ENCODE measurements around the gene ADRM1.
A peak's percentile ranks its signal among the peaks of the same experiment; 100 is the strongest.

Gene ADRM1

GRCh38 chr20:62266851-62267250 lies 35.9 kb upstream of the ADRM1 start:
- Histone ChIP-seq H3K9ac (ENCODE audit: low read length) (no peak overlapping the region), H3K4me1 (ENCODE audit: control insufficient read depth, insufficient read depth, low read length) (no peaks in the 10 kb centered on the region), H3K27ac (ENCODE audit: low read depth, low read length) (no peak overlapping the region), H3K36me3 (ENCODE audit: control insufficient read depth, insufficient read depth, low read length) (peaks cover 50% of the 10 kb centered on the region), H3K9me3 (ENCODE audit: control insufficient read depth, insufficient read depth, low read depth, low read length) (peaks cover 7% of the 10 kb centered on the region; the same call in 1 of the 2 replicates), H3K27me3 (ENCODE audit: control insufficient read depth, insufficient read depth, low read length) (no peaks in the 10 kb centered on the region), H3K4me3 (ENCODE audit: low read depth, low read length) (no peak overlapping the region)

- Histone ChIP-seq H3K4me1 (ENCODE audit: control insufficient read depth, insufficient read depth, low read length) (no peaks in the 10 kb centered on the region), H3K9ac (ENCODE audit: low read length) (no peak overlapping the region), H3K27me3 (ENCODE audit: control insufficient read depth, insufficient read depth, low read length) (no peaks in the 10 kb centered on the region), H3K36me3 (ENCODE audit: control insufficient read depth, insufficient read depth, low read length) (peaks cover 50% of the 10 kb centered on the region), H3K9me3 (ENCODE audit: control insufficient read depth, insufficient read depth, low read depth, low read length) (peaks cover 7% of the 10 kb centered on the region; the same call in 1 of the 2 replicates), H3K4me3 (ENCODE audit: low read depth, low read length) (no peak overlapping the region), H3K27ac (ENCODE audit: low read depth, low read length) (no peak overlapping the region)
These were observed 35.3 kb upstream of the ADRM1 start for GRCh38 chr20:62267543-62267942.

- no peak overlapping the region for H3K4me3 ChIP-seq (ENCODE audit: low read depth, low read length)
- peaks cover 50% of the 10 kb centered on the region for H3K36me3 ChIP-seq (ENCODE audit: control insufficient read depth, insufficient read depth, low read length)
- H3K27me3 ChIP-seq (ENCODE audit: control insufficient read depth, insufficient read depth, low read length), result no peaks in the 10 kb centered on the region
- peaks cover 7% of the 10 kb centered on the region; the same call in 1 of the 2 replicates for H3K9me3 ChIP-seq (ENCODE audit: control insufficient read depth, insufficient read depth, low read depth, low read length)
- no peaks in the 10 kb centered on the region for H3K4me1 ChIP-seq (ENCODE audit: control insufficient read depth, insufficient read depth, low read length)
- no peak overlapping the region for H3K9ac ChIP-seq (ENCODE audit: low read length)
- no peak overlapping the region for H3K27ac ChIP-seq (ENCODE audit: low read depth, low read length)
These were observed 34.4 kb upstream of the ADRM1 start for GRCh38 chr20:62268228-62268900.

DNA sequence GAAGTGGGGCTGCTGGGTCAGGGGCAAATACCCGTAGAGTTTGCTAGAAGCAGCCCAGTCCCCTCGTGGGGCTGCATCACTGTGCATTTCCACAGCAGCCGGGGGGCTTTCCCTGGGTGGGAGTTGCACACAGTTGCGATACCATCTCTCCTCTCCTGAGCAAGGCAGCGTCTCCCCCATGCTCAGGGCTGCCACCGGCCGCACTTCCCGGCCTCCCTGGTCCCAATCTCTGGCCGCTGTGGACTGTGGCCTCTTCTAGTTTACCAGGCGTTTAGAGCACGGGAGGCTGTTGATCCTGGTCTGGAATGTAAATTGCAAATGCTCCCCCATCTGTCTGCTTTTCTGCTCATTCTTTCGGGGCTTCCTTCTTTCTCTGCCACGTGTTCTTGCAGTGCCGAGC lies 33.4 kb upstream of the ADRM1 start:
- H3K9ac ChIP-seq (ENCODE audit: low read length), result no peak overlapping the region
- 0 out of 2 replicates have a peak overlapping the region, but pooled peaks have one; percentile 3 for H3K27ac ChIP-seq (ENCODE audit: low read depth, low read length)
- no peaks in the 10 kb centered on the region for H3K4me1 ChIP-seq (ENCODE audit: control insufficient read depth, insufficient read depth, low read length)
- peaks cover 53% of the 10 kb centered on the region for H3K36me3 ChIP-seq (ENCODE audit: control insufficient read depth, insufficient read depth, low read length)
- H3K9me3 ChIP-seq (ENCODE audit: control insufficient read depth, insufficient read depth, low read depth, low read length), result peaks cover 7% of the 10 kb centered on the region; the same call in 1 of the 2 replicates
- no peak overlapping the region for H3K4me3 ChIP-seq (ENCODE audit: low read depth, low read length)
- H3K27me3 ChIP-seq (ENCODE audit: control insufficient read depth, insufficient read depth, low read length), result no peaks in the 10 kb centered on the region

DNA sequence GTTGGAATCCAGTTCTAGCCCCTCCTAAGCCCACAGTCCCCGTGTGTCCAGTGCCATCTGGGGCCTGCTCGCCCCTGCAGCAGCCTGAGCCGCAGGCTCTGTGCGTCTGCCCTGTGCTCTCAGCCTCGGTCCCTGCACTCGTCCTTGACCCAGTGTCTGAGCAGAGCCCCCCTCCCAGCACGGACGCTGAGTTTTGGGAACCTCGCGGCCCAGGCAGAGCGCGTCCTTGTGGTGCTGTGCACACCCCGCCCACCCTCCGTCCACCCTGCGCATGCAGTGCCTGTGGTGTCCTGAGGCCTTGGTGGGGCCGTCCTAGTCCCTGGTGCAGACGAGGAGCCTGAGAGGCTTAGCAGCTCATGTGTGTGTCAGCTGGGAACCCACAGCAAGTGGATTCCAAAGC lies 32.9 kb upstream of the ADRM1 start:
- Histone ChIP-seq H3K9ac (ENCODE audit: low read length) (no peak overlapping the region), H3K27ac (ENCODE audit: low read depth, low read length) (0 out of 2 replicates have a peak overlapping the region, but pooled peaks have one; percentile 3), H3K4me1 (ENCODE audit: control insufficient read depth, insufficient read depth, low read length) (no peaks in the 10 kb centered on the region), H3K4me3 (ENCODE audit: low read depth, low read length) (no peak overlapping the region), H3K36me3 (ENCODE audit: control insufficient read depth, insufficient read depth, low read length) (peaks cover 48% of the 10 kb centered on the region), H3K9me3 (ENCODE audit: control insufficient read depth, insufficient read depth, low read depth, low read length) (peaks cover 7% of the 10 kb centered on the region; the same call in 1 of the 2 replicates), H3K27me3 (ENCODE audit: control insufficient read depth, insufficient read depth, low read length) (no peaks in the 10 kb centered on the region)

DNA sequence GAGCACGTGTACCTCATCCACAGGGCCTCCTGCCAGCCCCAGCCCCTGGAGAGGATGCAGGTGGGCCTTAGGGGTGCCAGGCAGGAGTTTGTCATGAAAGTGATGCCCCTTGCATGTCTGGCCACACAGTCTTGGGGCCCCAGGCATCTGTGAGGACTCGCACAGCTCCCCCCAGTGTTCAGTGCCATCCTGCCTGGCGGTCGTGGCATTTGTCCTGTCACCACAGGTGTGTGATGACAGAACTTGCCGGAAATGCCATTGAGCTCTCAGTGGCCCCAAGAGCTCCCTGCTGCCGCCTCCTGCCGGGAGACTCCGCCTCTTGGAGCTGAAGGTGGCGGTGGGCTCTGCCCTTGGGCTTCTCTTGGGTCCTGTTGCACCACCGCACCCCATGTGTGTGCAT lies 30.6 kb upstream of the ADRM1 start:
- Histone ChIP-seq H3K9ac (ENCODE audit: low read length) (no peak overlapping the region), H3K27me3 (ENCODE audit: control insufficient read depth, insufficient read depth, low read length) (no peaks in the 10 kb centered on the region)

GRCh38 chr20:62273416-62273815 lies 29.4 kb upstream of the ADRM1 start:
- Histone ChIP-seq H3K36me3 (ENCODE audit: control insufficient read depth, insufficient read depth, low read length) (peaks cover 43% of the 10 kb centered on the region), H3K4me3 (ENCODE audit: low read depth, low read length) (no peak overlapping the region), H3K27me3 (ENCODE audit: control insufficient read depth, insufficient read depth, low read length) (no peaks in the 10 kb centered on the region), H3K4me1 (ENCODE audit: control insufficient read depth, insufficient read depth, low read length) (no peaks in the 10 kb centered on the region), H3K9ac (ENCODE audit: low read length) (no peak overlapping the region), H3K27ac (ENCODE audit: low read depth, low read length) (no peak overlapping the region), H3K9me3 (ENCODE audit: control insufficient read depth, insufficient read depth, low read depth, low read length) (no peaks in the 10 kb centered on the region)

More for the DNA sequence above, 30.6 kb upstream of the ADRM1 start:
- H3K4me3 ChIP-seq (ENCODE audit: low read depth, low read length), result no peak overlapping the region
- H3K27ac ChIP-seq (ENCODE audit: low read depth, low read length), result no peak overlapping the region
- H3K4me1 ChIP-seq (ENCODE audit: control insufficient read depth, insufficient read depth, low read length), result no peaks in the 10 kb centered on the region
- H3K9me3 ChIP-seq (ENCODE audit: control insufficient read depth, insufficient read depth, low read depth, low read length), result no peaks in the 10 kb centered on the region
- H3K36me3 ChIP-seq (ENCODE audit: control insufficient read depth, insufficient read depth, low read length), result peaks cover 38% of the 10 kb centered on the region

GRCh38 chr20:62274332-62274950 lies 28.4 kb upstream of the ADRM1 start:
- Histone ChIP-seq H3K9ac (ENCODE audit: low read length) (no peak overlapping the region), H3K36me3 (ENCODE audit: control insufficient read depth, insufficient read depth, low read length) (peaks cover 53% of the 10 kb centered on the region), H3K9me3 (ENCODE audit: control insufficient read depth, insufficient read depth, low read depth, low read length) (no peaks in the 10 kb centered on the region), H3K4me3 (ENCODE audit: low read depth, low read length) (no peak overlapping the region), H3K27me3 (ENCODE audit: control insufficient read depth, insufficient read depth, low read length) (no peaks in the 10 kb centered on the region), H3K4me1 (ENCODE audit: control insufficient read depth, insufficient read depth, low read length) (no peaks in the 10 kb centered on the region), H3K27ac (ENCODE audit: low read depth, low read length) (no peak overlapping the region)

DNA sequence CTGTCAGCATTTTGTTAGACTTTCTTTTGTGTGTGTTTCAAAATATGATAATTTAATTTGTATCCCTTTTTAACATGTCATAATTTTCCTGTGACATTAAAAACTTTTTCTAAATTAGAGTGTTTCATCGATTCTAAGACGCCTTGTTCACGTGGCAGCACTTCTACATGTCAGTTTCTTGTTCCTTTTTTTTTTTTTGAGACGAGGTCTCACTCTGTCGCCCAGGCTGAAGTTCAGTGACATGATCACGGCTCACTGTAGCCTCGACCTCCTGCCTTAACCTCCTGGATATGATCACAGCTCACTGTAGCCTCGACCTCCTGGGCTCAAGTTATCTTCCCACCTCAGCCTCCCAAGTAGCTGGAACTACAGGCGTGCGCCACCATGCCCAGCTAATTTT lies 27.6 kb upstream of the ADRM1 start:
- Histone ChIP-seq H3K9ac (ENCODE audit: low read length) (no peak overlapping the region), H3K27ac (ENCODE audit: low read depth, low read length) (no peak overlapping the region), H3K4me3 (ENCODE audit: low read depth, low read length) (no peak overlapping the region), H3K4me1 (ENCODE audit: control insufficient read depth, insufficient read depth, low read length) (no peaks in the 10 kb centered on the region), H3K27me3 (ENCODE audit: control insufficient read depth, insufficient read depth, low read length) (no peaks in the 10 kb centered on the region), H3K36me3 (ENCODE audit: control insufficient read depth, insufficient read depth, low read length) (peaks cover 61% of the 10 kb centered on the region), H3K9me3 (ENCODE audit: control insufficient read depth, insufficient read depth, low read depth, low read length) (no peaks in the 10 kb centered on the region)

DNA sequence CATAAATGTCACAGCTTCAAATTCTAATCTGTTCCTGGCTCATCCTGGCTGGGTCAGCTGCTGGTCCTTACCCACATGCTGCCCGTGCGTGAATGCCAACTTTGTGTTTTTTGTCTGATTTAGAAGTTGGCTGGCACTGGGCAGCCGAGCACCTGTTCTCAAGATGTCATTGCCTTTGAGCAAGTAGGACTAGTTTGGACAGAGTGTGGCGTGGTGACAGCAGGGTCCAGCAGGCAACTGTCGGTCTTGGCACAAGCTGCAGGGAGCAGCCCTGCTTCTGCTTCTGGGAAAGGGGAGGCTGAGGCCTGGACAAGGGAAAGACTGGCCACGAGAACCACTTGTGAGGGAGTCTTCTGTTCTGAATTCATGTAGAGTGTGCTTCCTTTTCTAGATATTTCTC lies 26.4 kb upstream of the ADRM1 start:
- H3K27me3 ChIP-seq (ENCODE audit: control insufficient read depth, insufficient read depth, low read length), result no peaks in the 10 kb centered on the region
- H3K27ac ChIP-seq (ENCODE audit: low read depth, low read length), result no peak overlapping the region
- no peaks in the 10 kb centered on the region for H3K9me3 ChIP-seq (ENCODE audit: control insufficient read depth, insufficient read depth, low read depth, low read length)
- H3K9ac ChIP-seq (ENCODE audit: low read length), result no peak overlapping the region
- H3K36me3 ChIP-seq (ENCODE audit: control insufficient read depth, insufficient read depth, low read length), result peaks cover 73% of the 10 kb centered on the region
- no peaks in the 10 kb centered on the region for H3K4me1 ChIP-seq (ENCODE audit: control insufficient read depth, insufficient read depth, low read length)
- H3K4me3 ChIP-seq (ENCODE audit: low read depth, low read length), result no peak overlapping the region

GRCh38 chr20:62277253-62277652 lies 25.5 kb upstream of the ADRM1 start:
- H3K9me3 ChIP-seq (ENCODE audit: control insufficient read depth, insufficient read depth, low read depth, low read length), result no peaks in the 10 kb centered on the region
- no peaks in the 10 kb centered on the region for H3K4me1 ChIP-seq (ENCODE audit: control insufficient read depth, insufficient read depth, low read length)
- no peaks in the 10 kb centered on the region for H3K27me3 ChIP-seq (ENCODE audit: control insufficient read depth, insufficient read depth, low read length)
- H3K36me3 ChIP-seq (ENCODE audit: control insufficient read depth, insufficient read depth, low read length), result peaks cover 75% of the 10 kb centered on the region
- no peak overlapping the region for H3K9ac ChIP-seq (ENCODE audit: low read length)
- H3K27ac ChIP-seq (ENCODE audit: low read depth, low read length), result no peak overlapping the region
- H3K4me3 ChIP-seq (ENCODE audit: low read depth, low read length), result no peak overlapping the region

Measured in HUES6 (cell line).